C4-2B (cell line): ENCODE measurements around the gene DDX46.

Experiments used
- CTCF ChIP-seq: fragments of 450-650 bp; conservative IDR thresholded peaks from 2 replicates; pipeline ENCODE4 v1.5.1; 2017; ENCODE audit warnings: mild to moderate bottlenecking
- ZFX ChIP-seq: fragments of 450-650 bp; IDR thresholded peaks from 2 replicates; pipeline ENCODE4 v1.6.1; 2017

DNA sequence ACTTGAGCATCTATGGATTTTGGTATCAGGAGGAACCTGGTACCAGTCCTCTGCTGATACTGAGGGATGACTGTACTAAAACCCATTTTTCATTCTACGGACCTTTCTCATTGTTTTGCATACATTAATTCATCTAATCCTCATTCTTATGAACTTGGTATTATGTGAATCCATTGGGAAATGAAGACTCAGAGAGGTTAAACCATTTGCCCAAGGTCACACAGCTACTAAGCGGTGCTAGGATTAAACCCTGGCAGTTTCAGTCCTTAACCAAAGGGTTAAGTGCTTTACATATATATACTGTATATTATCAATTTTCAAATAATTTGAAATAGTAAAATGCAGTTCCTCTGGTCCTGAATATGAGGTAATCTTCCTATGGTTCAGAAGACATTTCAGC is 16.4 kb upstream of the DDX46 start:
- TF ChIP-seq CTCF (no peak), ZFX (no peak)
